Fibroblast of skin of abdomen (primary cell): ENCODE data around the gene PF4V1.
"Not testable (repeated sequence)": the region's sequence is repeated elsewhere in the genome, so short reads cannot be mapped to it uniquely, and the experiment has no call there.

Experiments used
- DNase-seq: peaks from one replicate; pipeline ENCODE4 v3.0.0-alpha.2; 2013

The PF4V1 gene

DNA sequence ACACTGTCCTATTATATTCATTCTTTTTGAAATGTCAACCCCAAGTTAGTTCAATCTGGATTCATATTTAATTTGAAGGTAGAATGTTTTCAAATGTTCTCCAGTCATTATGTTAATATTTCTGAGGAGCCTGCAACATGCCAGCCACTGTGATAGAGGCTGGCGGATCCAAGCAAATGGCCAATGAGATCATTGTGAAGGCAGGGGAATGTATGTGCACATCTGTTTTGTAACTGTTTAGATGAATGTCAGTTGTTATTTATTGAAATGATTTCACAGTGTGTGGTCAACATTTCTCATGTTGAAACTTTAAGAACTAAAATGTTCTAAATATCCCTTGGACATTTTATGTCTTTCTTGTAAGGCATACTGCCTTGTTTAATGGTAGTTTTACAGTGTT is 17.7 kb downstream of the PF4V1 start:
- DNase-seq: peak; percentile 33

DNA sequence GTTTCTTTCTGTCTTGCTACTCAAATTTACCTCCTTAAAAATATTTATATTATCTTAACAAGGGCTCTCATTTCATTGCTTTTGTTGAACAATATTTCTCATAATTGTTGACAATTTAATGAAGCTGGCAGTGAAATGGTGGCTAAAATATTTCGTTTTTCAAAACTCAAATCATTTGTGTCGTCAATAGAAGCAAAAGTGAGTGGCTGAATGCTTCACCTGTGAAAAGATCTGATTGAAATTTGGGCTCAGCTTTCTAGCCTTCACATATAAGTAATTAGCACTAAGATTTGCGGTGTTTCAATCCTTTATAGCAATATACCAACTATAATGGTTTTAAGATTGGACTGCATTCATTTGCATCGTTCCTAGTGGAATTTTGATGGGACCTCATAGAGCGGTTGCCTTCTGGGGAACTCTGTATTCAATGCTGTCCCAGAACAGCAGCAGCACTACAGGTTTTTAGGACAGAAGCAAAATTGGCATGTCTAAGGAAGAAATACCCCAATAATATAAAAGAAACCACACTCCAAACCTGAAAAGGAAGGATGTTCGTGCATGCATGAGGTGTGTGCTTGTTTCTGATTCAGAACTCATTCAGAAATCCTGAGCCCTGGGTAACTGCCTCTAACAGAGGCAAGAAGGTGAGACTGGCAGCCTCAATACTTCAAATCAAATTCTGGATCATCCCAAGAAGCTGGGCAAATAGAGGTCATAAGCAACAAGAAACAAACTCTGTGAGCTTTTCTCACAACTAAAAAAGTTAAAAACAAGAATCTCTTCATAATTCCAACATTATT is 18.6 kb downstream of the PF4V1 start:
- no peak for DNase-seq

- DNase-seq: no peak
These were observed 19.4 kb downstream of the PF4V1 start for GRCh38 chr4:73872316-73873108.

GRCh38 chr4:73874386-73874785 is 21.3 kb downstream of the PF4V1 start:
- no peak for DNase-seq

DNA sequence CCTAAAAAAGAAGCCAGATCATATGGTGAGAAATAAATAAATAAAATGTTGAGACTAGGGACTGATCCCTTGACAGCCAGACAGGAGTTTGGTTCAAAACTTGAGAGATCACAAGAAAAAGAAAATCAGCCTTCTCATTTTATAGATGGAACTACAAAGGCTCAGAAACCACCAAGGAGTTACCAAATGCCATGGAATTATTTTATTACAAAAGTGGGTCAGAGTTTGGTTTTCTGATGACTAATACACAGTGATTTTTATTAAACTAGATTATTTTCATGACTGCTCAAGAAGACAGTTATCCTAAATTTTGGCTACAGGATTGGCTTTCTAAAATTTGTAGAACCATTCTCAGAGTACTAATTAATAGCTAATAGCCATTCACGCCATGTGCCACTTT is 22.3 kb downstream of the PF4V1 start:
- no peak for DNase-seq

DNA sequence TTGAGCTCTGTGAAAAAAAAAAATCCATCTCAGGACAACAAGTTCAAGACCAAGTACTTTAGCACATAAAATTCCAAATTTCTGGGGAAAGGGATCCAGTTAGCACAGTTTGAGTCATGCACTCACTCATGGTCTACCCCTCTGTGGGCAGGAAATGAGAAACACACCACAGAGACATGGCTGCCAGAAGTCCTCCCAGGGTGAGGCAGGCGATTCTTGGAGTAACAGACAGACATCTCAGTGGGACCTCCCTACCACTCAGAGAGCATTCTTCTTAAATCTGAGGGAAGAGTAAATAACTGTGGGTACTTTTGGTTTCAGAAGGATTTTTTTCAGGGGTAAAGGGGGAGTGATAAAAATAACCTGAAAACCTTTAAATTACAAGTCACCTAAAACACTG is 30.2 kb downstream of the PF4V1 start:
- DNase-seq: peak; percentile 90

DNA sequence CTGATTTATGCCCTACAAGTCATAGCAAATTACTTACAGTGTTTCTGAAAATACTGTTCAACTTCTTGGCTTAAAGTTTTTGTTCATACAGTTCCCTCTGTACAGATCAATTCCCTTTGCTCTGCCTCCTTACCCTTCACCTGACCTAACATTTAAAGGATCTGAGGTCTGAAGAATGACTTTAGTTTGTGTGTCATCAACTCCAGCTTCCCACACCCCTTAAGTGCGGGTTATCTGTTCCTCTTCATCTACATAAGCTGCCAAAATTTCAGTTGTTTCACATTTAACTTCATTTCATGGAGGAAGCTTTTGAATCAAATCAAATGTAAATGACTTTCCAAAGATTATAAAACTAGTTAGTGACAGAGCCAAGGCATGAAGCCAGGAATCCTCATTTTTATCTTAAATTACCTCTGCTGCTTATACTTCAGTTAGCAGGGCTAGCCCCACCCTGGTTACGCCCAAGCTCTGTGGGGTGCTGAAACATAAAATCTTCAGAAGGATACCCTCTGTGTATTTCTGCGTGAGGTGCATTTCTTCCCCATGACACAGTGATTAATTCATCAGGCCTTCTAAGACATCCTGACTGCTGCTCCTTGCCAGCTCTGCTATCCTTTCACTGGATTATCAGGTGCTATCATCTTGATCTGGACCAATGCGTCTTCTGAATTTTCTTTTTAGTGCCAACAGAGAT is 32.6 kb downstream of the PF4V1 start:
- DNase-seq: no peak

GRCh38 chr4:73891326-73891725 is 38.2 kb downstream of the PF4V1 start:
- DNase-seq: no peak

- DNase-seq: peak; percentile 97
These were observed 38.8 kb downstream of the PF4V1 start for GRCh38 chr4:73891739-73892405.

- no peak for DNase-seq
These were observed 39.9 kb downstream of the PF4V1 start for GRCh38 chr4:73892966-73893365.

- DNase-seq: no peak
These were observed 40.9 kb downstream of the PF4V1 start for GRCh38 chr4:73894001-73894400.

GRCh38 chr4:73895201-73896175 is 42.4 kb downstream of the PF4V1 start:
- DNase-seq: peak; percentile 50

DNA sequence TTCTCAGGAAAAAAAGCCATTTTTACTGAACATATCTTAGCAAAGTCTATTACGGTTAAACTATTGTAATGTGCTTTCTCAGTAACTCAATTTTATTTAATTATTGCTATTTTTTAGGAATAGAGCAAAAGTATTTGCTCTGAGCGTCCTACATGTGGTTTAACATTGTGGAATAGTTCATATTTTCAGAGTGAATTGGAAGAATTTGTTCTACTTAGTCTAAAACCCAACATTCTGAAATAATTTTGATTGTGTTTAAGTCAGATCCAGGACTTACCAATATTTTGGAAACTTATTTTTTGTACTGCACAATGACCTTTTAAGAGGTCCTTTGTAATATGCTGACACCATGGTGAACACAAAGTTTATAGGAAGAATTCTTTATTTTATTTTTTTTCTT is 43.3 kb downstream of the PF4V1 start:
- DNase-seq: no peak

DNA sequence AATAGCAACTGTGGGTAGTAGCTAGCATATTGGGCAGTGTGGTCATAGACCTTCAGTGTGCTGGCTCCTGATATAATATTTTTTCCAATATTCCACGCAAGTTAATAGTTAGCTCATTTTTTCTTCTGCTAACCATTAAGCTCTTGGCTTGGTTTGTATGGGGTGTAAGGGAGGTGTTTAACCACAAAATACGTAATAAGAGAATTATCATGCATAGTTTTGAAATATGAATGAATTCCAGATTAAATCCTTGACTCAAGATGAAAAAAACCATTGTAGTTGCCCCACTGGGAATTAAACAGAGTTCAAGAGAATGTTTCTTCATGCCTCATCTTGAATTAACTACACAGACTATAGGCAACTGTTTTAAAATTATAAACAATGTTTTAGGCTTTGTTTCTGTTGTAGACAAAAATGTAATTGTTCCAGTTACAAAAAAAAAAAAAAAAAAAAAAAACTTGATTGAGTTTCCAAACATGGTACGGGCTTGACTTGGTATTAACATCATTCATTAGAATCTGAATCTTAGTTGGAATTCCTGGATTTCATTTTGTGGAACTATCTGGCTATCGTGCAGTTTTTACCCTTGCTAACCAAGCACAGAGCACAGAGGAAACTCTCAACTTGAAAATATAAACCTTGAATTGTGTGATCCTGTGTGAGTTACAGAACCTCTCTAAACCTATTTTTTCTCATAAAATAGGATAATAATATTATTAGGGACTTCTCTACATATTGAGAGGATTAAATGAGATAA is 44.5 kb downstream of the PF4V1 start:
- peak; percentile 94 for DNase-seq

DNA sequence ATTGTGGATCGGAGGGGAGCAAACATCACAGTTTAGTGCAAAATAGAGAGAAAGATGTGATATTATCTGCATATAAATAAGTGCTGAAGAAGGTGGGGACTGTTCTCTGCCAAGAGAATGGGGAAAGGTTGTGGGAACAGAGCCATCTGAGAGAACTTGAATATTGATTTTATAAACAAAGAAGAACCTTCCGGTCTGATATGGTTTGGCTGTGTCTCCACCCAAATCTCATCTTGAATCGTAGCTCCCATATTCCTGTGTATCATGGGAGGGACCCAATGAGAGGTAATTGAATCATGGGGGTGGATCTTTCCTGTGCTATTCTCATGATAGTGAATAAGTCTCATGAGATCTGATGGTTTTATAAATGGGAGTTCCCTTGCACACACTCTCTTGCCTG is 46.2 kb downstream of the PF4V1 start:
- DNase-seq: not testable (repeated sequence)

GRCh38 chr4:73901031-73901430 is 47.9 kb downstream of the PF4V1 start:
- peak; percentile 92 for DNase-seq

GRCh38 chr4:73902038-73902637 is 49.0 kb downstream of the PF4V1 start:
- peak; percentile 62 for DNase-seq

DNA sequence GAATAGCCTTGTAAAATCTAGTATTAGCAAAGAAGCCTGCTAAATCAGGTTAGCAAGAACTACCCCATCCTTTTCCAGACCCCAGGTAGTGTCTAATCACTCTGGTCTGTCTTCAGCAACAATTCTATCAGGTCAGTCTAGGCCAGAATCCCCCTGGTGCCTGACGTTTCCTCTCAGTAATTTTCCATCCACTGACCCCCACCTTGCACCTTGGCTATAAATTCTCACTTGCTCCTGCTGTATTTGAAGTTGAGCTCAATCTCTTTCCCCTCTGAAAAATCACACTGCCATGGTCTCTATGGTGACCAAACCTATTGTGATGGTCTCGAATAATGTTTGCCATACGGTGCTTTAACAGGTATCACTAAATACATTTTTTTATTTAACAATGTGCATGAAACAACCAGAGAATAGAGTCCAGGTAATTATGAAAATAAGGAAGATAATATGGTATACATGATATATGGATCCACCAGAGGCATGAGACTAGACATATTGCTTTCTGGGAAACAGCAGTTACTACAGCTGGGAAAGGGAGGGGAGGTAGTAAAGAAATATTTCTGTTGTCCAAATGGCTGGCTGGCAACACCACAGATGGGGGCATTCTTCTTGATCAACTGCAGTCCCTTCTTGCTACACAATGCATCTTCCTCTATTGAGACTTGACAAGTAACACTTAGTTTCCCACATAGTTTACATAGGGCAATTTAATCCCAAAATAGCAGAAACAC is 49.9 kb downstream of the PF4V1 start:
- DNase-seq: no peak
